GM10266 (cell line): Measurements from ENCODE around the gene NEDD4L.

Experiments used
- DNase-seq: peaks from one replicate; pipeline ENCODE4 v3.0.0; 2012; ENCODE audit errors: extremely low spot score
- TF ChIP-seq, protein P1 (sequence below): IDR thresholded peaks from 2 replicates; pipeline ENCODE4 v1.5.1; 2012; ENCODE audit warnings: mild to moderate bottlenecking, low read depth; ENCODE audit not compliant: control insufficient read depth, insufficient read depth; ENCODE audit errors: missing control alignments

Gene NEDD4L

GRCh38 chr18:58095655-58096054 is 51.6 kb downstream of the NEDD4L start:
- TF ChIP-seq, protein P1, sequence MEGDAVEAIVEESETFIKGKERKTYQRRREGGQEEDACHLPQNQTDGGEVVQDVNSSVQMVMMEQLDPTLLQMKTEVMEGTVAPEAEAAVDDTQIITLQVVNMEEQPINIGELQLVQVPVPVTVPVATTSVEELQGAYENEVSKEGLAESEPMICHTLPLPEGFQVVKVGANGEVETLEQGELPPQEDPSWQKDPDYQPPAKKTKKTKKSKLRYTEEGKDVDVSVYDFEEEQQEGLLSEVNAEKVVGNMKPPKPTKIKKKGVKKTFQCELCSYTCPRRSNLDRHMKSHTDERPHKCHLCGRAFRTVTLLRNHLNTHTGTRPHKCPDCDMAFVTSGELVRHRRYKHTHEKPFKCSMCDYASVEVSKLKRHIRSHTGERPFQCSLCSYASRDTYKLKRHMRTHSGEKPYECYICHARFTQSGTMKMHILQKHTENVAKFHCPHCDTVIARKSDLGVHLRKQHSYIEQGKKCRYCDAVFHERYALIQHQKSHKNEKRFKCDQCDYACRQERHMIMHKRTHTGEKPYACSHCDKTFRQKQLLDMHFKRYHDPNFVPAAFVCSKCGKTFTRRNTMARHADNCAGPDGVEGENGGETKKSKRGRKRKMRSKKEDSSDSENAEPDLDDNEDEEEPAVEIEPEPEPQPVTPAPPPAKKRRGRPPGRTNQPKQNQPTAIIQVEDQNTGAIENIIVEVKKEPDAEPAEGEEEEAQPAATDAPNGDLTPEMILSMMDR: no peak
- DNase-seq: no peak

GRCh38 chr18:58096658-58097057 is 52.6 kb downstream of the NEDD4L start:
- no peak for DNase-seq
- TF ChIP-seq, protein P1: no peak

DNA sequence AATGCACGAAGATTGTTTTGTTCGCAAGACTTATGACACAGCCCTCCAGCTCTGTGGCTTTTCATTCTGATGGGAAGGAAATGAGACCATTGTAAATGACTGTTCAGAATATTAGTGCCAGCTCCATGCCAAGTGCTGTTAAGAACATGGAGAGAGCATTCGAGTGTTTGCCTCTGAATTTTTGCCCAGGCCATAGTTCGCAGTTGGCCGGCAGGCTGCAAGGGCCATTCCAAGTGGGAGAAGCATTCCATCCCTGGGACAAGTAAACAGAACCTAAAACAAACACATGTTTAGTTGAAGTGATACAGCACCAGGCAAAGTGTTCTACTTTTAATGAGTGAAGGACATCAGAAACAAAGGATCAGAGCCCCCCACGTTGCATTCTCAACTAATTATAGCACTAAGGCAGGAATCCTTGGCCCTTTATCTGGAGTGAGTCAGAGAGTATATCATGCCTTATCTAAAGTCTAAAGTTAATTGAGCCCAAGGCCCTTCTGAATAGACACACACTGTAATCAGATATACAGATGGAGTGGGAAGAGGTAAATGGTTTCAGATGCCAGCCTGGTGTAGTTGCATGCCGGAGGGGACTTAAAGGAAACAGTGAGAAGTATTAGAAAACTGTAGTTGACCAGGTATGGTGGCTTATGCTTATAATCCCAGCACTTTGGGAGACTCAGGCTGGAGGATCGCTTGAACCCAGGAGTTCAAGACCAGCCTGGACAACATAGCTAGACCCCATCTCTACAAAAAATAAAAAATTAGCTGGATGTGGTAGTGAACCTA is 53.3 kb downstream of the NEDD4L start:
- no peak for DNase-seq
- TF ChIP-seq, protein P1: no peak

DNA sequence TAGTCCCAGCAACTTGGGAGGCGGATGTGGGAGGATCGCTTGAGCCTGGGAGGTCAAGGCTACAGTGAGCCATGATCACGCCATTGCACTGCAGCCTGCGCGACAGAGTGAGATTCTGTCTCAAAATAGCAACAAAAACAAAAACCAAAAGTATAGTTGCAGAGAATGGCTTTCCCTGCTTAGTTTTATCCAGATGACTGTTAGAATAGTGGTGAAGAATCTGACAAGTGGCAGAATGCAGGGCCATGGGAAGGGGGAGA is 53.8 kb downstream of the NEDD4L start:
- TF ChIP-seq, protein P1: no peak
- DNase-seq: no peak

- TF ChIP-seq, protein P1: no peak
- DNase-seq: no peak
Observed at GRCh38 chr18:58098706-58099105, 54.7 kb downstream of the NEDD4L start.

GRCh38 chr18:58100154-58100553 is 56.1 kb downstream of the NEDD4L start:
- TF ChIP-seq, protein P1: no peak
- DNase-seq: no peak

DNA sequence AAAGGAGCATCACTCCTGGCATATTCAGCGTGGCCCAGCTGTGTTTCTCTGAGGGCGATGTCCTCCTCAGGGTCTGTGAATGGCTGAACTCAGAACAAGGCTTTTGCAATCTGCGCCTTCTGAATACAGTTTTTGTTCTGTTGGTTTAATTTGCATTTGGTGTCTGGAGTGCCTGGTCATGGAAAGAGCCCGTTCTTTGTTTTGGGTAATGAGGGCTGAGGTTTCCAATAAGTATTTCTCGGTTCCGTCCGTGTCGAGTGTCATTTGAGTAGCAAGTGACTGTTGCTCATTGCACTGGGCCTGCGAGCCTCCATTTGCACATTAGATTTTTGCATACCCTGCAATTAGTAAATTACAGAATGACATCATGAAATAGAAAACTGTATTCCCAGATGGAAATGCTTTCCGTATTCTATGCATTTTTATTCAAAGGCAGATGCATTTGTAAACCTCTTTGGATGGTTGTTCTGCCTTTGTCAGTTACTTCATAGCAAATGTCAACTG is 57.3 kb downstream of the NEDD4L start:
- no peak for DNase-seq

More for the DNA sequence above, 57.3 kb downstream of the NEDD4L start:
- TF ChIP-seq, protein P1: no peak
